GM18507 (cell line): ENCODE results near the gene ADGRG3.

Source experiments
- DNase-seq: peaks from one replicate; pipeline ENCODE4 v3.0.0; 2011; ENCODE audit warnings: low read depth; ENCODE audit not compliant: insufficient read length; ENCODE audit errors: extremely low spot score
- FAIRE-seq: peaks from 2 replicates; lab custom pipeline; 2011; peaks lifted over from hg19 to GRCh38; lab: Jason Lieb, UNC

Gene ADGRG3

GRCh38 chr16:57689762-57690558, 21.9 kb downstream of the ADGRG3 start:
- FAIRE-seq: peak; percentile 83
- peak; percentile 33 for DNase-seq

GRCh38 chr16:57690782-57691471, 22.8 kb downstream of the ADGRG3 start:
- FAIRE-seq (no peak), DNase-seq (no peak)

- DNase-seq (no peak), FAIRE-seq (no peak)
These were observed 24.5 kb downstream of the ADGRG3 start for GRCh38 chr16:57692636-57693035.

GRCh38 chr16:57693550-57693949, 25.4 kb downstream of the ADGRG3 start:
- FAIRE-seq: no peak
- DNase-seq: no peak

- FAIRE-seq: no peak
These were observed 26.2 kb downstream of the ADGRG3 start for GRCh38 chr16:57694231-57694724.

GRCh38 chr16:57694725-57695679, 26.9 kb downstream of the ADGRG3 start, which contains the start of gene DRC7:
DRC7 (plus strand) TSS chr16:57694806; CDS start chr16:57697950, 3,144 bp downstream.
- FAIRE-seq: no peak
- DNase-seq: peak; percentile 14

More at GRCh38 chr16:57694231-57694724, 26.2 kb downstream of the ADGRG3 start:
- DNase-seq: no peak

- DNase-seq (no peak), FAIRE-seq (no peak)
These were observed 27.6 kb downstream of the ADGRG3 start for GRCh38 chr16:57695680-57696069.

- no peak for DNase-seq
- FAIRE-seq: no peak
These were observed 28.1 kb downstream of the ADGRG3 start for GRCh38 chr16:57696240-57696639.

- DNase-seq: no peak
- FAIRE-seq: no peak
These were observed 29.9 kb downstream of the ADGRG3 start for GRCh38 chr16:57697896-57698537.

- FAIRE-seq (no peak), DNase-seq (no peak)
These were observed 30.8 kb downstream of the ADGRG3 start for GRCh38 chr16:57698812-57699405.

GRCh38 chr16:57699481-57699880, 31.4 kb downstream of the ADGRG3 start:
- no peak for FAIRE-seq
- no peak for DNase-seq

GRCh38 chr16:57699899-57700298, 31.8 kb downstream of the ADGRG3 start:
- DNase-seq (no peak), FAIRE-seq (no peak)

- FAIRE-seq: no peak
- DNase-seq: no peak
These were observed 32.9 kb downstream of the ADGRG3 start for GRCh38 chr16:57700781-57701551.

- no peak for FAIRE-seq
- no peak for DNase-seq
These were observed 33.8 kb downstream of the ADGRG3 start for GRCh38 chr16:57701759-57702371.

- FAIRE-seq: no peak
- DNase-seq: no peak
These were observed 35.4 kb downstream of the ADGRG3 start for GRCh38 chr16:57703416-57704010.

GRCh38 chr16:57704011-57704904, 36.2 kb downstream of the ADGRG3 start:
- no peak for DNase-seq

More at GRCh38 chr16:57704011-57704904, 36.2 kb downstream of the ADGRG3 start:
- FAIRE-seq: no peak
